ENCODE results near the gene WDR93. TPM values are rescaled to one million over a fixed set of nuclear protein-coding genes. Genes with fewer than 3 reads are reported as not detected.

Gene WDR93
- total RNA-seq, 1 experiment from 2014 or later, result not detected

- DNase-seq, result peak; percentile 24
- Histone ChIP-seq H2BK120ac (ENCODE audit: low read depth, low read length, poor library complexity, severe bottlenecking) (no peak overlapping the region), H2AFZ (ENCODE audit: low read length) (no peak overlapping the region), H3K9ac (ENCODE audit: extremely low read depth, insufficient read length, low read length) (no peak overlapping the region), H2AK5ac (ENCODE audit: insufficient read length, low read length) (no peak overlapping the region), H3K56ac (ENCODE audit: insufficient read length, low read depth, low read length) (no peak overlapping the region), H3K4me1 (ENCODE audit: insufficient read depth, low read length) (peaks cover 6% of the 10 kb centered on the region), H4K8ac (replicated peaks; ENCODE audit: insufficient read length, low read depth, low read length) (no peak overlapping the region), H3K27ac (ENCODE audit: insufficient read length, low read depth, low read length) (no peak overlapping the region), H4K91ac (ENCODE audit: insufficient read length, low read depth, low read length) (no peak overlapping the region), H2BK15ac (ENCODE audit: low read depth, low read length) (no peak overlapping the region), H2BK5ac (ENCODE audit: insufficient read length, low read length) (no peak overlapping the region), H2BK20ac (ENCODE audit: low read depth, low read length, poor library complexity, severe bottlenecking) (no peak overlapping the region), H2BK12ac (ENCODE audit: insufficient read length, low read depth, low read length) (no peak overlapping the region), H3K23ac (ENCODE audit: insufficient read length, low read depth, low read length) (no peak overlapping the region), H3K4me2 (ENCODE audit: insufficient read depth, insufficient read length, low read length) (no peak overlapping the region), H3K18ac (ENCODE audit: insufficient read length, low read depth, low read length) (no peak overlapping the region), H3K4ac (ENCODE audit: low read depth, low read length) (no peak overlapping the region), H3K23me2 (ENCODE audit: insufficient read length, low read depth, low read length, poor library complexity, severe bottlenecking) (no peaks in the 10 kb centered on the region), H3K14ac (ENCODE audit: insufficient read depth, low read length) (no peak overlapping the region), H4K20me1 (ENCODE audit: control insufficient read depth, insufficient read depth, insufficient read length) (no peaks in the 10 kb centered on the region), H3K79me2 (ENCODE audit: insufficient read depth, low read length) (no peaks in the 10 kb centered on the region), H3K79me1 (ENCODE audit: insufficient read depth, low read depth, low read length, poor library complexity, severe bottlenecking) (no peaks in the 10 kb centered on the region), H3K27me3 (ENCODE audit: insufficient read depth, low read length) (no peaks in the 10 kb centered on the region), H4K5ac (ENCODE audit: insufficient read length, low read depth, low read length) (no peak overlapping the region), H3T11ph (ENCODE audit: low read length) (no peak overlapping the region), H3K9me3 (ENCODE audit: control insufficient read depth, low read depth, low read length) (no peaks in the 10 kb centered on the region)
- no peak overlapping the region for H3K4me3 Mint-ChIP-seq
- peaks cover 21 to 24% of the 10 kb centered on the region in 2 experiments for H3K4me1 Mint-ChIP-seq
- H3K36me3 Mint-ChIP-seq (ENCODE audit: insufficient read depth in 1 of 3, low read depth in 3 of 3), result peaks cover 4 to 9% (median 5%) of the 10 kb centered on the region in 3 experiments; a peak in 5 of 7 replicates
- no CpG with 5 or more reads among the region's 13 CpGs for WGBS (ENCODE audit: extremely low coverage, insufficient read length, low lambda C conversion rate)
- H3K9me3 Mint-ChIP-seq, result peaks cover 9 to 12% of the 10 kb centered on the region in 2 experiments
- H3K27me3 Mint-ChIP-seq (ENCODE audit: low read depth), result peaks cover 25% of the 10 kb centered on the region
- no peak for TF ChIP-seq CTCF (conservative IDR thresholded peaks at IDR 0.05)
- H3K27ac Mint-ChIP-seq, result no peak overlapping the region
These were observed 94.6 kb downstream of the WDR93 start for GRCh38 chr15:89785064-89785773.
